H9 (cell line): ENCODE results near the gene F13A1. TPM values are rescaled to one million over a fixed set of nuclear protein-coding genes. Genes with fewer than 3 reads are reported as not detected.

ENCODE experiments used
- DNase-seq: peaks from one replicate; pipeline ENCODE4 v3.0.0-alpha.2; 2017
- H2AFZ ChIP-seq: one replicate; pipeline ENCODE4 v1.6.1; 2013; ENCODE audit warnings: mild to moderate bottlenecking, low read length, control low read depth, moderate library complexity
- H2AK5ac ChIP-seq: 2 replicates; pipeline ENCODE4 v1.6.1; 2013; ENCODE audit warnings: low read length, control low read depth, mixed read lengths; ENCODE audit not compliant: insufficient read length
- H2BK120ac ChIP-seq: one replicate; pipeline ENCODE4 v1.6.1; 2013; ENCODE audit warnings: low read depth, mild to moderate bottlenecking, low read length, control low read depth, inconsistent platforms; ENCODE audit not compliant: poor library complexity, severe bottlenecking
- H2BK12ac ChIP-seq: 2 replicates; pipeline ENCODE4 v1.6.1; 2013; ENCODE audit warnings: low read length, control low read depth, mixed read lengths, low read depth; ENCODE audit not compliant: insufficient read length
- H2BK15ac ChIP-seq: 2 replicates; pipeline ENCODE4 v1.6.1; 2013; ENCODE audit warnings: low read depth, low read length, control low read depth
- H2BK20ac ChIP-seq: one replicate; pipeline ENCODE4 v1.6.1; 2013; ENCODE audit warnings: low read depth, mild to moderate bottlenecking, low read length, control low read depth, inconsistent platforms; ENCODE audit not compliant: poor library complexity, severe bottlenecking
- H2BK5ac ChIP-seq: 2 replicates; pipeline ENCODE4 v1.6.1; 2013; ENCODE audit warnings: low read length, control low read depth, mixed read lengths; ENCODE audit not compliant: insufficient read length
- H3K14ac ChIP-seq: 2 replicates; pipeline ENCODE4 v1.6.1; 2013; ENCODE audit warnings: low read length, control low read depth; ENCODE audit not compliant: insufficient read depth
- H3K18ac ChIP-seq: 2 replicates; pipeline ENCODE4 v1.6.1; 2013; ENCODE audit warnings: low read depth, mild to moderate bottlenecking, mixed read lengths, low read length, control low read depth; ENCODE audit not compliant: insufficient read length
- H3K23ac ChIP-seq: 2 replicates; pipeline ENCODE4 v1.6.1; 2013; ENCODE audit warnings: low read length, control low read depth, mixed read lengths, low read depth; ENCODE audit not compliant: insufficient read length
- H3K23me2 ChIP-seq: 2 replicates; pipeline ENCODE4 v1.6.1; 2013; ENCODE audit warnings: low read depth, mild to moderate bottlenecking, mixed read lengths, low read length, control low read depth; ENCODE audit not compliant: insufficient read length, poor library complexity, severe bottlenecking
- H3K27ac ChIP-seq: 2 replicates; pipeline ENCODE4 v1.5.1; 2013; ENCODE audit warnings: low read length, control low read depth, mixed read lengths, low read depth; ENCODE audit not compliant: insufficient read length
- H3K27me3 ChIP-seq: 2 replicates; pipeline ENCODE4 v1.6.1; 2013; ENCODE audit warnings: low read length, control low read depth, inconsistent platforms; ENCODE audit not compliant: insufficient read depth
- H3K4ac ChIP-seq: 2 replicates; pipeline ENCODE4 v1.6.1; 2013; ENCODE audit warnings: low read depth, mild to moderate bottlenecking, control low read depth, inconsistent platforms, low read length, moderate library complexity
- H3K4me1 ChIP-seq: 2 replicates; pipeline ENCODE4 v1.6.1; 2013; ENCODE audit warnings: low read length, control low read depth, inconsistent platforms; ENCODE audit not compliant: insufficient read depth
- H3K4me2 ChIP-seq: 2 replicates; pipeline ENCODE4 v1.6.1; 2013; ENCODE audit warnings: low read length, control low read depth, mixed read lengths; ENCODE audit not compliant: insufficient read length, insufficient read depth
- H3K56ac ChIP-seq: 2 replicates; pipeline ENCODE4 v1.6.1; 2013; ENCODE audit warnings: low read depth, mild to moderate bottlenecking, mixed read lengths, low read length, control low read depth; ENCODE audit not compliant: insufficient read length
- H3K79me1 ChIP-seq: 2 replicates; pipeline ENCODE4 v1.6.1; 2013; ENCODE audit warnings: low read depth, mild to moderate bottlenecking, moderate library complexity, low read length, control low read depth, inconsistent platforms; ENCODE audit not compliant: insufficient read depth, poor library complexity, severe bottlenecking
- H3K79me2 ChIP-seq: 2 replicates; pipeline ENCODE4 v1.6.1; 2013; ENCODE audit warnings: low read length, control low read depth, inconsistent platforms; ENCODE audit not compliant: insufficient read depth
- H3K9ac ChIP-seq: 2 replicates; pipeline ENCODE4 v1.6.1; 2013; ENCODE audit warnings: low read length, control low read depth, mixed read lengths; ENCODE audit not compliant: insufficient read length; ENCODE audit errors: extremely low read depth
- H3K9me3 ChIP-seq: one replicate; pipeline ENCODE4 v1.6.1; 2013; ENCODE audit warnings: low read depth, low read length, inconsistent platforms; ENCODE audit not compliant: control insufficient read depth
- H3T11ph ChIP-seq: one replicate; pipeline ENCODE4 v1.6.1; 2013; ENCODE audit warnings: mild to moderate bottlenecking, low read length, control low read depth, inconsistent platforms
- H4K20me1 ChIP-seq: one replicate; pipeline ENCODE4 v1.6.1; 2013; ENCODE audit not compliant: control insufficient read depth, insufficient read length, insufficient read depth
- H4K5ac ChIP-seq: 2 replicates; pipeline ENCODE4 v1.6.1; 2013; ENCODE audit warnings: low read depth, mild to moderate bottlenecking, mixed read lengths, low read length, control low read depth; ENCODE audit not compliant: insufficient read length
- H4K8ac ChIP-seq: replicated peaks from 2 replicates; pipeline ENCODE4 v1.6.1; 2013; ENCODE audit warnings: low read length, control low read depth, mixed read lengths, low read depth; ENCODE audit not compliant: insufficient read length
- H4K91ac ChIP-seq: 2 replicates; pipeline ENCODE4 v1.6.1; 2013; ENCODE audit warnings: low read depth, mild to moderate bottlenecking, moderate library complexity, mixed read lengths, low read length, control low read depth; ENCODE audit not compliant: insufficient read length
- H3K27ac Mint-ChIP-seq, 3 experiments: 2 replicates in 2 of 3; 3 replicates in 1 of 3; pipeline ENCODE4 v1.8.0; 2020 to 2021; ENCODE audit warnings: mixed read lengths in 3 of 3, mild to moderate bottlenecking in 1 of 3, moderate library complexity in 1 of 3
- H3K27me3 Mint-ChIP-seq: 2 replicates; pipeline ENCODE4 v1.8.0; 2021; ENCODE audit warnings: low read depth, mild to moderate bottlenecking, moderate library complexity, mixed read lengths
- H3K36me3 Mint-ChIP-seq, 3 experiments: 2 replicates in 2 of 3; 3 replicates in 1 of 3; pipeline ENCODE4 v1.8.0; 2020 to 2021; ENCODE audit warnings: low read depth in 3 of 3, mixed read lengths in 3 of 3; ENCODE audit not compliant: insufficient read depth in 1 of 3
- H3K4me1 Mint-ChIP-seq, 2 experiments: 2 replicates each; pipeline ENCODE4 v1.8.0; 2020; ENCODE audit warnings: mixed read lengths in 2 of 2
- H3K4me3 Mint-ChIP-seq, 2 experiments: 2 replicates in 1 of 2; 3 replicates in 1 of 2; pipeline ENCODE4 v1.8.0; 2020 to 2021; ENCODE audit warnings: mild to moderate bottlenecking in 2 of 2, mixed read lengths in 2 of 2, moderate library complexity in 1 of 2
- H3K9me3 Mint-ChIP-seq, 2 experiments: 2 replicates in 1 of 2; 3 replicates in 1 of 2; pipeline ENCODE4 v1.8.0; 2020; ENCODE audit warnings: mild to moderate bottlenecking in 2 of 2, mixed read lengths in 2 of 2, moderate library complexity in 1 of 2
- CTCF ChIP-seq: fragments of 200-600 bp; sonication (generic); conservative IDR thresholded peaks from 3 replicates; pipeline ENCODE4 v1.8.0; 2021; ENCODE audit warnings: antibody characterized with exemption, mild to moderate bottlenecking
- WGBS: extraction: QIAGEN DNeasy Blood & Tissue Kit; methylation state at CpG from one replicate; pipeline ENCODE4 v1.1.7; 2013; ENCODE audit warnings: missing lambda C conversion rate, low lambda C conversion rate, mixed read lengths; ENCODE audit not compliant: insufficient read length; ENCODE audit errors: extremely low coverage; 5-methylcytosine and 5-hydroxymethylcytosine counted together
- total RNA-seq: library from RNA; stranded (reverse); gene quantifications from 2 replicates; pipeline ENCODE4 v1.2.1, GENCODE V29; 2021

F13A1 gene
- total RNA-seq, 1 experiment from 2014 or later: 0.15 TPM

GRCh38 chr6:6332811-6333244, 12.4 kb upstream of the F13A1 start:
- no peak overlapping the region for H3K4me2 ChIP-seq

More at GRCh38 chr6:6332811-6333244, 12.4 kb upstream of the F13A1 start:
- no peak overlapping the region for H3K27ac Mint-ChIP-seq
- DNase-seq: no peak
- H3K36me3 Mint-ChIP-seq: no peaks in the 10 kb centered on the region
- Histone ChIP-seq H2BK20ac (no peak overlapping the region), H4K8ac (no peak overlapping the region), H3K23ac (no peak overlapping the region), H3K4me1 (no peaks in the 10 kb centered on the region), H3K14ac (no peak overlapping the region), H3K23me2 (no peaks in the 10 kb centered on the region), H3K4ac (no peak overlapping the region), H2BK5ac (no peak overlapping the region), H3K27ac (no peak overlapping the region), H2AK5ac (no peak overlapping the region), H3T11ph (no peak overlapping the region), H3K18ac (no peak overlapping the region), H3K79me2 (no peaks in the 10 kb centered on the region), H2BK12ac (no peak overlapping the region), H3K9me3 (no peaks in the 10 kb centered on the region), H3K27me3 (no peaks in the 10 kb centered on the region), H4K20me1 (no peaks in the 10 kb centered on the region), H4K5ac (no peak overlapping the region), H2BK120ac (no peak overlapping the region), H2BK15ac (no peak overlapping the region), H4K91ac (no peak overlapping the region), H2AFZ (no peak overlapping the region), H3K9ac (no peak overlapping the region), H3K79me1 (no peaks in the 10 kb centered on the region), H3K56ac (no peak overlapping the region)
- no peak overlapping the region for H3K4me3 Mint-ChIP-seq
- peaks cover 2% of the 10 kb centered on the region for H3K27me3 Mint-ChIP-seq
- H3K9me3 Mint-ChIP-seq: no peaks in the 10 kb centered on the region
- TF ChIP-seq CTCF: no peak
- no peaks in the 10 kb centered on the region for H3K4me1 Mint-ChIP-seq
- no CpG with 5 or more reads among the region's 3 CpGs for WGBS
